ENCODE results near the gene RNF11.

RNF11 gene

DNA sequence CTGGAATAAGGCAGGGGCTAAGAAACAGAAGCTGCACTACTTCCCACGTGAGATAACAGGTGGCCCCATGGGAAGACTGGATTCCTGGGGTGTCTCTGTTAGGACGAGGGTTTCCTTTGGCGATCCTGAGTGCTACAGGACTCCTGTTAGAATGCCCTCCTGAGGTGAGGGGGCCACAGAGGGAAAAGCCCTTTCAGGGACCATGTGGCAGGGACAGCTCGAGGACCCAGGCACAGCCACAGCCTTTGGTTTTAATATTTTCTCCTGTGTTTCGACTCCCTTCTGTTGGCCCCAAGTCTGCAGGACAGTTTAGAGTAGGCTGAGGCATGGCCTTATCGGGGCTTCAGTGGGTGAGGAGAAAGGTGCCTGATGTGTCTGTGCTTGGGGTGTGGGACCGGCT, 81.7 kb downstream of the RNF11 start:
- TF ChIP-seq Cebpa-rat (IDR thresholded peaks at IDR 0.05): no peak

DNA sequence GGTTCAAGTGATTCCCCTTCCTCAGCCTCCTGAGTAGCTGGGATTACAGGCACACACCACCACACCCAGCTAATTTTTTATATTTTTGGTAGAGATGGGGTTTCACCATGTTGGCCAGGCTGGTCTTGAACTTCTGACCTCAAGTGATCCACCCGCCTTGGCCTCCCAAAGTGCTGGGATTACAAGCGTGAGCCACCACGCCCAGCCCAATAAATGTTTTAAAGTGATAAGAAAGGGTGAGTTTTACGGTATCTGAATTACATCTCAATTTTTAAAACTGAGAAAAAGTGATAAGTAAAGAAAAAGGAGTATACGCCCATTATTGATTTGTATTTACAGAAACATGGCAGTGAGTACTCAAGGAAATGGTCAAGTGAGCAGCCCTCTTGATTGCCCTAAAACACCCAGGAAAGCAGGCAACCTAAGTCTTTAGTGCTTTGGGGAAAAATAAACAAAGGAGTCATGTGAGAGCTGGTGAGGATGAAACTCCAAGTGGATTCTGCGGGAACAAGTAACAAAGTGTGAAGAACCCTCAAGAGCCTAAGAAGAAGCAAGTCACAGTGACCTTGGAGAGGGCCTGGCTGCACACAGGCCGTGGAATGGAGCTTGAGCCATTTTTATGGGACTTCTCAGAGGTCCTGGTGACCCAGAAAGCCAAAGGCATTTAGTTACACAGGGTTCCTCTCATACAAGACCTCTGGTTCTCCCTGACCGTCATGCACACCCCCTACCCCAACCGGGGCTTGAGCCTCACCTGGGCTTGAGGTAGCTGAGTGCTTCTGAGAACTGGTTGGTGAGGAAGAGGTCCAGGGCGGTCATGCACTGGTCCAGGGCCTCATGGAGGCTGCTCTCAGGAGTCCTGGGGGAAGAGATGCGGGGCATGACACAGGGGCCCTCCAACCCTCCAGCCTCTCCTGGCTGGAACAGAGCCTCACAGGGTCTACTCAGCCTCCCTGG, 85.2 kb downstream of the RNF11 start:
- Histone ChIP-seq H3K4me1 (peaks cover 9% of the 10 kb centered on the region), H3K4me2 (no peak overlapping the region), H3K36me3 (no peaks in the 10 kb centered on the region), H3K27ac (no peak overlapping the region), H4K20me1 (no peaks in the 10 kb centered on the region), H3K9me3 (no peaks in the 10 kb centered on the region), H3K9ac (no peak overlapping the region), H3K4me3 (no peak overlapping the region), H3K27me3 (no peaks in the 10 kb centered on the region)
- no peak for TF ChIP-seq Cebpa-rat (IDR thresholded peaks at IDR 0.05)

More for the DNA sequence above, 81.7 kb downstream of the RNF11 start:
- Histone ChIP-seq H3K27me3 (no peaks in the 10 kb centered on the region), H3K4me2 (no peak overlapping the region), H3K9ac (no peak overlapping the region), H3K4me3 (no peak overlapping the region), H3K36me3 (no peaks in the 10 kb centered on the region), H3K9me3 (no peaks in the 10 kb centered on the region), H3K4me1 (peaks cover 8% of the 10 kb centered on the region), H4K20me1 (no peaks in the 10 kb centered on the region), H3K27ac (no peak overlapping the region)

DNA sequence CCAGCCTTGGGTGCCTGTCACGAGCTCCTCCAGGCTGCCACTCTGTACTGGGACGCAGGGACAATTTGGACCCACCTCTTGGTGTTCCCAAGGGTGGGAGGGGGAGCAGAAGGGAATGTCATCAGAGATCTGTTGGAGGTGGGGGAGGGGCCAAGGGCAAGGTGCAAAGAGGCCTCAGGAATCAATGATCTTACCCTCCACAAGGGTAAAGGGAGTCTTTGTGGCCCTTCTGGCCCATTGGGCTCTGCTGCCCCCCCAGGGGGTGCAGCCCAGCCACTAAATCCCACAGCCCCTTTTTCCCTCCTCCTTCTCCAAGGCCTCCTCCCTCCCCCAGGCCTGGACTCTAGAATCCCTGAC, 85.8 kb downstream of the RNF11 start:
- Histone ChIP-seq H3K4me1 (peaks cover 9% of the 10 kb centered on the region), H3K4me3 (no peak overlapping the region)

DNA sequence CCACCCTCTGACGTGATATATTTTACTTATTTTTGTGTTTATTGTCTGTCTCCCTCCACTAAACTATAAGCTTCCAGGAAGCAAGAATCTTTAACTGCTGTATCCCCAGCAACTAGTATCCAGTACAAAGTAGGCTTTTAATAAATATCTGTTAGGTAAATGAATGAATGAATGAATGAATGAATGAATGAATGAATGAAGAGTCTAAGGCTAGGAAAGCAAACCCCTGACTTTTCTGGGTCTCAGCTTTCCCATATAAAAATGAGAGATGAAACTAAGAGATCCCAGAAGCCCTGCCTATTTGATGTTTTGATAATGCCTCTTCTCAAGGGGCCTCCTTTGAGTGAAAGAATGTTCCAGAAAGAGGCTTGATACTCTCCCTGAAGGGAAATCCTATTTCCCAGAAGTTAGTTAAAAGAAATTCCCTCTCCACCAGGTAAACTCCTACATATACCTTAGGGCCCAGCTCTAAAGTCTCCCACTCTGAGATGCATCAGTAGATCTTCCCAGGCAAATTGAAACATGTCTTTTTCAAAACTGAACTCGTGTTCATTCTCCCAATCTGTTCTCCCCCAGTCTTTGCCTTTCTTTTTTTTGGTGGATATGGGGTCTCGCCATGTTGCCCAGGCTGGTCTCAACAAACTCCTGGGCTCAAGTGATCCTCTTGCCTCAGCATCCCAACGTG, 86.5 kb downstream of the RNF11 start:
- Histone ChIP-seq H3K9ac (no peak overlapping the region), H3K4me2 (no peak overlapping the region), H4K20me1 (no peaks in the 10 kb centered on the region), H3K9me3 (no peaks in the 10 kb centered on the region), H3K27me3 (no peaks in the 10 kb centered on the region), H3K4me1 (peaks cover 9% of the 10 kb centered on the region), H3K4me3 (no peak overlapping the region), H3K27ac (no peak overlapping the region), H3K36me3 (no peaks in the 10 kb centered on the region)
- TF ChIP-seq Cebpa-rat (IDR thresholded peaks at IDR 0.05): no peak

More for the DNA sequence above, 85.8 kb downstream of the RNF11 start:
- no peaks in the 10 kb centered on the region for H3K27me3 ChIP-seq
- no peak overlapping the region for H3K27ac ChIP-seq
- no peaks in the 10 kb centered on the region for H4K20me1 ChIP-seq
- H3K9me3 ChIP-seq: no peaks in the 10 kb centered on the region
- H3K36me3 ChIP-seq: no peaks in the 10 kb centered on the region
- no peak for TF ChIP-seq Cebpa-rat (IDR thresholded peaks at IDR 0.05)
- no peak overlapping the region for H3K4me2 ChIP-seq
- no peak overlapping the region for H3K9ac ChIP-seq

All from BLaER1 (cell line).